ENCODE data around the gene LIX1L.

The LIX1L gene

DNA sequence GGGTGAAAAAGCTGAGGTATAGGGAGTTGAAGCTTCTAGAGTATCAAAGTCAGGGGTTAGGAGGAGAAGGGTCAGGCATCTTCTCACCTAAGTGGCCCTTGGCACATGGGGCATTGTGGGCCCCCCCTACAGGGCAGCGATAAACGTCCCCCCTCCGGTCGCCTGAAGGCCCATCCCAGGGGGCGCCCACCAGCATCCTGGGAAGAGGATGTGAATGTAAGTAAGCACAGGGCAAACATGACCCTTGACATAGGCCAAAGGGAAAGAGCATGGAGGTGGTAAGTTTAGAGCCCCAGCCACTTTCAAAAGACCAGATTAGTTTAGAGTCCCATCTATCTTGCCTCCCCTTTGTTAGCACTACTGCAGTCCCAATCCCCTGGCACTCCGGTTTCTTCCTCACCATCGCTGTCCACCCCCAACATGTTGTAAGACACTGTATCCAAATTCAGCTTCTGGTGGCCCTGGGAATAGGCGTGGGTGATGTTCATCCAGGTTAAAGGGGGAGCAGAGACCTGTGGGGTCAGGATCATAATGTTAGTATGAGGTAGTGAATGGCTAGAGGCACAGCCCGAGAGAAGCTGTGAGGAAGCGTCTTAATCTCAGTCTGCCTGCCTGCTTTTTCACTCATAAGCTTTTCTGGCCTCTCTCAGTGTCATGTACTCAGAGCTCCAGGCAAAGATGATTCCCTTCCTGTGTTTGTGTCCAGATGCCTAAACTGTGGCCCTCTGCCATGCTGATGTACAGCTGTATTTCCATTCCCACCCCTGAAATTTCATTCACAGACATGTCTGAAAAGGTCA, 50.7 kb downstream of the LIX1L start:
- in situ Hi-C loops (cut with MboI; ENCODE audit: low sequenced_read_pairs): no loop called here

DNA sequence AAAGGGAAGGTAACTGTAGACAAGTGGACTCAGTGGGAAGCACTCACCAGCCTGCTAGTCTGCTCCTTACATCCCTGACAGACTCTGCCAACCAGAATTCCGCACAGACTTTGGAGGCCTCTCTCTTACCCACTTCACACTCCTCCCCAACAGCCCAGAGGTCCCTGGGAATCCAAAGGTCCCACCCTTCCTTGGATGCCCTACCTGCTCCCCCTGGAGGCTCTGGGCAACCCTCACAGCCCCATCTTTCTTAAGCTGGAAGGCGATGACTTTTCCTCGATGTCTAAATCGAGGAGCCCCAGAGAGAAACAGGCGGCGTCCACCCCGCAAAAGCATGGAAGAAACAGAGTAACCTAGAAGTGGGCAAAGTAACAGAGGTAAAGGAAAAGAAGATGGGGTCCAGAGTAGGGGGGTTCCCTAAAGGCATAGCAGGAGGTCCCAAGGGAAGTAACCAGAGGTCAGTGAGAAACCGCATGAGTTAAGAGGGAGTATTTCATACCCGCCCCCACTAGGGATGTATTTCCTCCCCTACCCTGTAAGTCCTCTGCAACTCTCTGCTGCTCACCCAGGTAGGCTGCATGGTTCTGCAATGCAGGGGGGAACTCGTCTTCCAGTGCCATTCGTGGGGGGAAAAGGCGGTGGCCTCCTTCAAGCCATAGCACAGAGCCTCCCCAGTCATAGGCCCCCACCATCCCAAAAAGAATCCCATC, 56.4 kb downstream of the LIX1L start:
- in situ Hi-C loops (cut with MboI; ENCODE audit: low sequenced_read_pairs): no loop called here

DNA sequence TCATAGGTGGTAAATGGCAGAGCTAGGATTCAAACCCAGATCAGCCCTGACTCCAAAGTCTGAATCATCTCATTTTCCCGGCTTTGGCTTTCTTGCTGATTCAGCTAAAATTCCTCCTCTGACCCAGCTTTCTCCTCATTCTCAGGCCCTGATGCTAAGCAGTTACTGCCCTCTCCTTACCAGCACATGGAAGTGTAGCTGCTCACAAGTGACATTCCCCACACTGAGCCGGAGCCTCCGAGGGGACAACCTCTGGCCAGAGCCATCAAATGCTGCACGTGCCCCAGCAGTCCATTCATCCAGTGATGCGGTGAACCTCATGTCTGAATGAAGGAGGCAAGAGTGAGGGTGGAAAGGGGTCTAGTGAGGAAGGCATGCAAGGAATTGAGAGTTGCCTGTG, 59.1 kb downstream of the LIX1L start:
- in situ Hi-C loops (cut with MboI; ENCODE audit: low sequenced_read_pairs): loop anchor here (10.0 kb wide), 1 partner anchor 106 kb away; no protein-coding TSS in a partner anchor

DNA sequence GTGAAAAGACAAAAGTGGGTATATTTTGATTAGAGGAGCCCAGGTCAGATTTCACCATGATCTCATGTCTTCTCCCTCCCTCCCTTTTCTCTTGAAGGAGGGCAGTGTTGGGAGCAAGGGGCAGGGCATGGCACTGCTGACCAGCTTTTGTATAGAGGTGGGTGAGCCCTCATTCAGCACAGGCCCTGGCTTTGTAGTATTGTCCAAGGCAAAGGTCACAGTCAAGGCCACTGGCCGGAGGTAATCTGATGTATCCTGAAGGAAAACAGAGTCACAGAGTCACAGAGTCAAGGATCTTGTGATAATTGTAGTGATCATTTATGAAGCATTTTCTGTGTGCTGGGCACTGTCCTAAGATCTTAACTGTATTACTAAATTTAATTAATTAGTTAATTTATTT, 59.8 kb downstream of the LIX1L start:
- in situ Hi-C loops (cut with MboI; ENCODE audit: low sequenced_read_pairs): loop anchor here (10.0 kb wide), 1 partner anchor 107 kb away; no protein-coding TSS in a partner anchor

DNA sequence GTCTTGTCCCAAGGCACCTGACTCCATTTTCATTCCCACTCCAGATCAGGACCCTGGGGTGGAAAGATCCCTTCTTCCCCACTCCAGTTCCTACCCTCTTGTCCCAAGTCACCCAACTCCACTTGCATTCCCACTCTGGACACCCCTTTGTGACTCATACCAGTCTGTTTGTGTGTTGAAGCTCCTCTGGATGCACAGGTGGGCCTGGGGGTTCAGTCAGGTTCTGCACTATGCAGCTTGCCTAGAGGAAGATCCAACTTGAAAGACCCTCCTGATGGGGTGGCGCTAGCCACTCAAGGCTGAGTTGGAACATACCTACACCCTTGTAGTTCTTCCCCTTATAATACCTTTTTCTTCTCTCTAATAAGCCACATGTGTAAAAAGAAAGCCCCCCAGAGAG, 62.3 kb downstream of the LIX1L start:
- in situ Hi-C loops (cut with MboI; ENCODE audit: low sequenced_read_pairs): loop anchor here (10.0 kb wide), 1 partner anchor 109 kb away; no protein-coding TSS in a partner anchor

DNA sequence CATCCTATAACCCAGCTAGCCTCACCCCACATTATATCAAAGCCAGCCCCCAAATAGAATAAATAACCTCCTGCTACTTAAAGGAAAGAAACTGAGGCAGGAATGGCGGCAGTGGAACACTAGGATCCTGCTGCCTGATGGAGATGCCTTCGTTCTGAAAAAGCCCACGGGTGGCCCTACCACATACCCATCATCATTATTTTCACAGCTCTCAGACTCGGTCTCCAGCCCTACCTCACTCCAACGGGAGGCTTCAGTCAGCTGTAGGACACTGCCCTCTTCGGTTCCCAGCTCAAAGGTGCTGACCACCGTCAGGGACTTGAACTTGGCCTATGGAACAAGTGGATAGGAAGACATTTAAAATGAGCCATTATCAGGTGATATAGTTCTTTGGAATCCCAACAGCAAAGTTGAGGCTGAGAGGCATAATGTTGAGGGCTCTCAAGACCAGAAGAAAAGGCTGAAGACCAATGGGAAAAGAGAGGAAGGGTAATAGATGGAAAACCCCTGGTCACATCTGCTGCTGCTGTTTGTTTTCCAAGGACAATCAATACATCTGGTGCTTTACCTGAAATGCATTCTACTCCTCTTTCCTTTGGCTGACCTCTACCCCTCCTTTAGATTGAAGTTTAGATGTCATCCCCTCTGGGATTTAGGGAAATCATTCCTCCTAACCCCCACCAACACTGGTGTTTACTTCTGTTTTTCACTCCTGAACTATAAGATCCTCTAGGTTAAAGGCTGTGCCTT, 64.3 kb downstream of the LIX1L start:
- in situ Hi-C loops (cut with MboI; ENCODE audit: low sequenced_read_pairs): loop anchor here (10.0 kb wide), 1 partner anchor 111 kb away; no protein-coding TSS in a partner anchor

DNA sequence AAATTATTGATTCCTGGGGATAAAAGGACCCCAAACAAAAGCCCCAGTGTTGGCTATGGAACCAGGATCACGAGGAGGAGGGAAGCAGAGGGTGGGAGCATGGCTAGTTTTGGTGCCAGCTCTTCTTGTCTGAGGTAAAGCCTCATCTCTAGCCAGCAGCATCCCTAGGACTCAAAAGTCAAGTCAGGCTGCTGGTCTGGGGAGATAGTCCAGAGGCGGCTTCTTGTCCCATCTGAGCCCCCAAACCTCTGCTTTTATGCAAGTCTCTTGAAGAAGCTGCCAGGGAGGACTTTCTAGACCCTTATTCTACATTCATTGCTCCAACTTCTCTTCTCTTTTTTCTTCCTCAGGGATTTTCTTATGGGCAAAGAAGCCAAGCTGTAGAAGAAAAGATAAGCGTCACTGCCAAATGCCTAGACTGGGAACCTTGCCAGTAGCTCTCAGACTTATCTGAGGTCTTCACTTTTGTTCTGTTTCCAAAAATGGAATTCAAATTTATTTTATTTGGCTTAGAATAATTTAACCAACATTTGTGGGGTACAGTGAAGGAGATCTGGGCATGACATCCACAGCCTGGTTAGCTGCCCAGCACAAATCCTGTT, 65.2 kb downstream of the LIX1L start:
- in situ Hi-C loops (cut with MboI; ENCODE audit: low sequenced_read_pairs): loop anchor here (10.0 kb wide), 1 partner anchor 112 kb away; no protein-coding TSS in a partner anchor

DNA sequence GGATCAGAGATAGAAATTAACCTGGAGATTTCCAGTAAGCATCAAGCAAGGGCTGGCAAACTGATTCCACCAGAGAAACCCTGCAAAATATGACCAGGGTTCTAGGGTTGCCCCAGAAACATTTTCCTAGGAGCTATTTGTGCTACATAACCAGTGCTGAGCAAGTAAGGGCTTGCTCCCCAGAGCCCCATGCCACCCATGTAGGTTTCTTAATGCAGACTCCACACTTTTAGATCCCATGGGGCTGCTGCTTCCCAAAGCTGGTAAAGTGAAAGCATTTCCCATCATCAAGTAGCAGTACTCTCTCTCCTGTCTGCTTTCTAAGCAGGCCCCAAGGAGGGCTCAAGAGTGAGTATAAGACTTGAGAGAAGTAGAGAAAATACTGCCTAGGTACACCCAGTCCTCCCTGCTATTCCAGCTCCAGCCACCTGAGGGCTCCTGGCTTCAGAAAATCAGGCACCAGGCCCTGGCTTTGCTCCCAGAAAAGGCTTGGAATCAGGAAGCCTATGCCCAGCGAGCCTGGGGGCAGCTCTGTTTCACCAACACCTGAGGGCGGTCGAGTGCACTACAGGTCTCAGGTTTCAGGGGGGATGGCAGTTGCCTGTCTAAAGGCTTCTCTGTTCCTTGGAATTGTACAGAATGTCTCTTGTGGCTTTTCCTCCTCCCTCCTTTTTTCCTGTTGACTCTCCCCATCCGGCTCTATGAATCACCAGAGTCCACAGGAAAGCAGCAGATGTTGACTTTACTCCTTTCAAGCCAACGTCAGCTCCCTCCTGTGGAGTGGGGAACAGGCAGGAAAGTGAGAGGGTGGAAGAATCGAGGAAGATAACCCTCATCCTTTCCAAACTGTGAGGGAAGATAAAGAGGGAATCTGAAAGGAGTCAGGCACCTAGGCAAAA, 66.0 kb downstream of the LIX1L start:
- in situ Hi-C loops (cut with MboI; ENCODE audit: low sequenced_read_pairs): loop anchor here (10.0 kb wide), 1 partner anchor 113 kb away; no protein-coding TSS in a partner anchor

DNA sequence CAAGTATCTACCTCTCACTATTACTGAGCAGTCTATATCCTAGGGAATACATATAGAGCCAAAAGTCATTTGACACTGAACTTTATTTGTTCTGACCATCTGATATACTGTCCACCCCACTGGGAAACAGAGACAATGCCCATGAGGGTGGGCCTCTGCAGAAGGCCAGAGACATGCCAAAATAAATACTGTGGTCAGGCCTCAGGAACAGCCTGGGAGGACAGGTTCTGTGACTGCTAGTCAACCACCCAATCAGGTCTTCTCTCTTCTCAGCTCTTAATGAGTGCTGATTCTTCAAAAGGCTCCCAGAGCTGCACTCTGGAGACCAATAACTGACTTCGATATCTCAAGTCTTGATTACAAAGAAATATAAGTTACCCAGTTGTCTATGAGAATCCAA, 66.7 kb downstream of the LIX1L start:
- in situ Hi-C loops (cut with MboI; ENCODE audit: low sequenced_read_pairs): loop anchor here (10.0 kb wide), 1 partner anchor 114 kb away; no protein-coding TSS in a partner anchor

DNA sequence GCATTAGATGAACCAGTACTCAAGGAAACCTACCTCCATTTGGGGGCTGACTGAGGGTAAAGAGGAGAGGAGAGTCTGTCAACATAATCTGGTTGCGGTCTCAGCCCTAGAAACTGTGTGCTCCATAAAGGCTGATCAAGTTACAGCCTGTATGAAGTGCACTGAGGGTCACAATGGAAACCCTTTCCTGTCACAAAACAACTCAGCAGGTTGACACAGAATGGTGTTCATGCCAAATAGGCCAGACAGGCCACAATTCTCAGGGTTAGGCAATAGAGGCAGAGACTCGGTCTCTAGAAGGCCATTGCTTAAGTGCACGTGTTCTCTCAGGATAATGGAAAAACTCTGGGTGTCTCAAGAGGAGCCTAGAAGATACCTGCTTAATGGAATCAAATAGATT, 68.1 kb downstream of the LIX1L start:
- in situ Hi-C loops (cut with MboI; ENCODE audit: low sequenced_read_pairs): loop anchor here (10.0 kb wide), 1 partner anchor 115 kb away; no protein-coding TSS in a partner anchor

DNA sequence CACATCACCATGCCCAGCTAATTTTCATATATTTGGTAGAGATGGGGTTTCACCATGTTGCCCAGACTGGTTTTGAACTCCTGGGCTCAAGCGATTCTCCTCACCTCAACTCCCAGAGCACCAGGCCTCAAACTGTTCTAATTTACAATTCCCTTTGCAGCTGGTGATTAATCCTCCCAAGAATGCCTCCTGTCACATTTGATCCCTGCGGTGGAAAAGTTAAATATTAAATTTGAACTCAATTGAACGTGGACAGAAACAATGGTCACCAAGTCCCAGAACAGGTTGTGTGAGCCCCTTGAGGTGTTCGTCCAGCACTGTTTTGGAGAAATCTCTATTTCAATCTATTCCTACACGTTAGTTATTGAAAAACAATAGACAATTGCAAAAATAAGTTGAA, 70.2 kb downstream of the LIX1L start:
- in situ Hi-C loops (cut with MboI; ENCODE audit: low sequenced_read_pairs): no loop called here

DNA sequence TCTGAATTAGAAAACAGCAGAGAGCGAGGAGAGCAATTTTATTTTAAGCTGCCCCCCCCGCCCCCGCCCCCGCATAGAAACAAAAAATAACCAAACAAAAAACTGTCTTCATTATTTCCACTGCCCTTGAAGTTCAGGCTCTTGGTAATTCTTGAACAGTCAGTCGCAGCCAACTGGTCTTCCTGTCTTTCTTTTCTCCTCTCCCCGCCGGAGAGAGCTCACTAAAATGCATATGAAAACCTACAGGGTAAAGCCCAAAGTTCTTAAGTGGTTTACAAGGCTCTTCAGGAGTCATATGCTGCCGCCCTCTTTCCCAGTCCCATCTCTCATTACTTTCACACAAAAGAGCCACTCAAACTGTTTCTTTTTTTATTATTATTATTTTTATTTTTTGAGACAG, 71.0 kb downstream of the LIX1L start:
- in situ Hi-C loops (cut with MboI; ENCODE audit: low sequenced_read_pairs): no loop called here

DNA sequence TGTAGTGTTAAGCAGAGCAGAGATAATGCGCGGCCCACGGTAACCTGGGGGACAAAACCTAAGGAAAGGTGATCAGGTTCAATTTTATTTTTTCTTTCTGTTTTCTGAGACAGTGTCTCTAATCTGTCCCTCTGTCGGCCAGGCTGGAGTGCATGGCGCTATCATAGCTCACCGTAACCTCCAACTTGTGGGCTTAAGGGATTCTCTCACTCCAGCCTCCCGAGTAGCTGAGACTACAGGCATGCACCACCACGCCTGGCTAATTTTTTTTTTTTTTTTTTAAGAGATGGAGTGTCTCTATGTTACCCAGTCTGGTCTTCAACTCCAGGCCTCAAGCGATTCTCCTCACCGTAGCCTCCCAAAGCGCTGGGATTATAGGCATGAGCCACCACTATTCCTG, 71.4 kb downstream of the LIX1L start:
- in situ Hi-C loops (cut with MboI; ENCODE audit: low sequenced_read_pairs): no loop called here

DNA sequence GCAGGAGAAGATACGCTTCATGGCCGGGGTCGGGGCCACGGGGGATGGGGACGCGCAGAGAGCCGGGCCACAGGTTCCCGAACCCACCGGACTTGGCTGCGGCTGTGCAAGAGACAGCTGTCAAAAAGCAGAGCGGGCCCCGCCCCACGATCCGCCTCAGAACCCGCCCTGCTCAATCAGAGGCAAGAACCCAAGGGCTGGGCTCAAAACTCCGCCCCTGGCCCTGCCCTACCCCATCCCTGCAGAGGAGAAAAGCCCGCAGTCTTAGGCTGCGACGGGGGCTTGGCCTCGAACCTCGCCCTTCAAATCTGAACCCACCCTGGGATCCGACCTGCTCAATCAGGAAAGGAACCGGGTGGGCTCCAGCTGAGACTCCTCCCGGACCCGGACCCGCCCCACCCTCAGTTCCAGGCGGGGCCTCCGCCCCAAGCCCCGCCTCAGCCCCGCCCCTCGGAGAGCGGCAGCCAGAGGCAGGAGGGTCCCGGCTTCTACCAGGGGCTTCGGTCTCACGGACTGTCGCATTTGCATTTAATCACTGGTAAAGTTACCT, 72.0 kb downstream of the LIX1L start, which contains the start of gene ANKRD35:
Gene ANKRD35 (minus strand): TSS at position 129 of the 550 bp plus-strand sequence. CDS start 108 bp downstream, at position 21.
- in situ Hi-C loops (cut with MboI; ENCODE audit: low sequenced_read_pairs): no loop called here

DNA sequence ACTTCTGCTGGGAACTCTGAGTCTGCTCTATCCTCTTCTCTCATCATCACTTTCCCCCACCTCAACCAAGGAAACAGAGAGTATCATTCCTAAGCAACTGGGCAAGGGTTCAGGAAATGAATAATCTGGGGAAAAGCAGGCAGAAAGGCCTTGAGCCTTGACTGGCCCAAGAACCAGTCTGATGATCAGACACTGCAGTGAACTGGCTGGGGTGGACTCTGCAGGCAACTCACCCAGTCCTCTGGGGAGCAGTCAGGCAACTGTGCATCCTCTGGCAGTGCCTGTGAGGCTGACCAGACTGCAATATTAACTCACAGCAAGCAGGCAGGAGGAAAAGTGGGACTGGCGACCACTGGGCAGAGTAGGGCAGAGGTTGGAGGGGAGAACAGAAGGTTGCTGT, 73.1 kb downstream of the LIX1L start:
- in situ Hi-C loops (cut with MboI; ENCODE audit: low sequenced_read_pairs): no loop called here
